Measurements from ENCODE around the gene ALK. TPM values are rescaled to one million over a fixed set of nuclear protein-coding genes. Genes with fewer than 3 reads are reported as not detected.

The ALK gene
- total RNA-seq, 1 donor from 2014 or later, result 9.6 TPM

DNA sequence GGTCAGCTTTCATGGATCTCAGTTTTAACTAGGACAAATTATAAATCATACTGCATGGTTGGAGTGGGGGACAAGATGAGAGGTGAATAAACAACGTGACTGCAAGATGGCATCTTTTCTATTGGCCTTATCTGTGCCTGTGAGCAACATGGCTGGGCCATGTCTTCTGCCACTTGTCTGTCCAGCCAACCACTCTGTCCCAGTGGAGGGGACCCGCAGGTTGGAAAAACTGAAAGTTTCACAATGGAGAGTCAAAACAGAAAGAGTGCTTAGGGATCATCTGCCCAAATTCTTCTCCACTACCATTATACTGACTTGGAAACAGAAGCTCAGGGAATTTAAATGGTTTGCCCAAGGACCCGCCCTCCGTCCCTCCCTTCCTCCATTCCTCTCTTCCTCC lies 104.1 kb downstream of the ALK start:
- no peaks in the 10 kb centered on the region for H3K4me1 Mint-ChIP-seq (ENCODE audit: low read depth, unreplicated experiment)
- no peak overlapping the region for H3K27ac Mint-ChIP-seq (ENCODE audit: unreplicated experiment)
- no peak for TF ChIP-seq CTCF (IDR thresholded peaks at IDR 0.05; ENCODE audit: partially characterized antibody, unreplicated experiment)
- H3K4me3 Mint-ChIP-seq (ENCODE audit: unreplicated experiment), result no peak overlapping the region
- no peaks in the 10 kb centered on the region for H3K36me3 Mint-ChIP-seq (ENCODE audit: unreplicated experiment)
- no peaks in the 10 kb centered on the region for H3K9me3 Mint-ChIP-seq (ENCODE audit: unreplicated experiment)
- H3K27me3 Mint-ChIP-seq (ENCODE audit: unreplicated experiment), result no peaks in the 10 kb centered on the region
- no peak for DNase-seq

DNA sequence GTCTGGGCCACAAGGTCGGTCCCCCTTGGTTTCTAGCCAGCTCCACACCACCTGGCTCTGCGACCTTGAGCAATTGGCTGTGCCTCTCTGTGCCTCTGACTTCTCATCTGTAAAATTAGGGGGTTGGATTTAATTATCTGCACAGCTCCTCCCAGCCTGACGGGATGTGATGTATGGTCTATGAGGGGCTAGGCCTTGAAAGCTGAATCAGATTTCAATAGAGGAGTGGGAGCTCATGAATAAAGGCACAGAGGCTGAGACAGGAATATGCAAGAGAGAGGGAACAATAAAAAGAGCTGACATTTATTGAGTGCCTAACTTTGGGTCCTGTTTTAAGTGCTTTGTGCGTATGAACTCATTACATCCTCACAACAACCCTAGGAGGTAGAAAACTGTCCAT lies 104.7 kb downstream of the ALK start:
- H3K4me3 Mint-ChIP-seq (ENCODE audit: unreplicated experiment), result no peak overlapping the region
- H3K36me3 Mint-ChIP-seq (ENCODE audit: unreplicated experiment), result no peaks in the 10 kb centered on the region
- TF ChIP-seq CTCF (IDR thresholded peaks at IDR 0.05; ENCODE audit: partially characterized antibody, unreplicated experiment), result no peak
- no peaks in the 10 kb centered on the region for H3K27me3 Mint-ChIP-seq (ENCODE audit: unreplicated experiment)
- H3K27ac Mint-ChIP-seq (ENCODE audit: unreplicated experiment), result no peak overlapping the region
- no peak for DNase-seq
- no peaks in the 10 kb centered on the region for H3K4me1 Mint-ChIP-seq (ENCODE audit: low read depth, unreplicated experiment)
- H3K9me3 Mint-ChIP-seq (ENCODE audit: unreplicated experiment), result no peaks in the 10 kb centered on the region

- peaks cover 1% of the 10 kb centered on the region for H3K27me3 Mint-ChIP-seq (ENCODE audit: unreplicated experiment)
- no peak for DNase-seq
- no peaks in the 10 kb centered on the region for H3K36me3 Mint-ChIP-seq (ENCODE audit: unreplicated experiment)
- no peaks in the 10 kb centered on the region for H3K4me1 Mint-ChIP-seq (ENCODE audit: low read depth, unreplicated experiment)
- no peak for TF ChIP-seq CTCF (IDR thresholded peaks at IDR 0.05; ENCODE audit: partially characterized antibody, unreplicated experiment)
- no peaks in the 10 kb centered on the region for H3K9me3 Mint-ChIP-seq (ENCODE audit: unreplicated experiment)
- no peak overlapping the region for H3K4me3 Mint-ChIP-seq (ENCODE audit: unreplicated experiment)
- H3K27ac Mint-ChIP-seq (ENCODE audit: unreplicated experiment), result no peak overlapping the region
Measured at GRCh38 chr2:29811378-29811777, 110.0 kb downstream of the ALK start.

DNA sequence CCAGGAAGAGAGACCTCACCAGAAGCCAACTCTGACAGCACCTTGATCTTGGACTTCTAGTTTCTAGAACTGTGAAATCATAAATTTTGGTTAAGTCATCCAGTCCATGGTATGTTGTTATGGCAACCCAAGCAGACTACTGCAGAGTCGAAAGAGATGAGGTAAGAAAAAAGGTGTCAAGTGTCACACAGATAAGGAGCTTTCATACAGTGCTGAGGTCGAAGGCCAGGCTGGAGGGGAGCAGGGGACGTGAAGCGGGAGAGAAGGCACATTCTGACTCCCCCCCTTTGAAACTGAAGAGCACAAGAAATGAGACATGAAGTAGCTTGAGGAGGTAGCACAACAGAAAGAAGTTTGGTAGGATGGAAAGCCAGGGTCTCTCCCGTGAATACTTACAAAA lies 110.4 kb downstream of the ALK start:
- no peaks in the 10 kb centered on the region for H3K9me3 Mint-ChIP-seq (ENCODE audit: unreplicated experiment)
- peaks cover 3% of the 10 kb centered on the region for H3K27me3 Mint-ChIP-seq (ENCODE audit: unreplicated experiment)
- H3K27ac Mint-ChIP-seq (ENCODE audit: unreplicated experiment), result no peak overlapping the region
- H3K4me1 Mint-ChIP-seq (ENCODE audit: low read depth, unreplicated experiment), result no peaks in the 10 kb centered on the region
- DNase-seq, result no peak
- no peak for TF ChIP-seq CTCF (IDR thresholded peaks at IDR 0.05; ENCODE audit: partially characterized antibody, unreplicated experiment)
- H3K36me3 Mint-ChIP-seq (ENCODE audit: unreplicated experiment), result no peaks in the 10 kb centered on the region
- no peak overlapping the region for H3K4me3 Mint-ChIP-seq (ENCODE audit: unreplicated experiment)

DNA sequence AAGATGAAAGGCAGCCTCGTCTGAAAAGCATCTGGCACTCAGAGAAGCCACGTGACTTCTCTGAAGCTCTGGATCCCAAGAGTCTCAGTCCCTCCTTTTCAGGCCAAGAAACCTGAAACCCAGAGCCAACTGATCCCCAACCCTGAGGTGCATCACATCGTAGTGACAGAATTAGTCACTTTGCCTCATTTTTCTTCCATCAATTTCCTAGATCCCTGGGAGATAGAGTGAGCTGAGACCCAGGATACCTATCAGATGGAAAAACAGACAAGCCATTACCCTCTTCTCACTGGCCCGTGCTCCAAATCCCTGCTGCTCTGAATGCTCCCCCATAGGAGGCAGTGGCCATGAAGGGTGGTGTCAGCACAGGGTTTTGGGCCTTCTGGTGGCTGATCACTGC lies 113.1 kb downstream of the ALK start:
- no peak for TF ChIP-seq CTCF (IDR thresholded peaks at IDR 0.05; ENCODE audit: partially characterized antibody, unreplicated experiment)
- no peak for DNase-seq
- no peaks in the 10 kb centered on the region for H3K4me1 Mint-ChIP-seq (ENCODE audit: low read depth, unreplicated experiment)
- H3K4me3 Mint-ChIP-seq (ENCODE audit: unreplicated experiment), result no peak overlapping the region
- peaks cover 6% of the 10 kb centered on the region for H3K36me3 Mint-ChIP-seq (ENCODE audit: unreplicated experiment)
- no peaks in the 10 kb centered on the region for H3K9me3 Mint-ChIP-seq (ENCODE audit: unreplicated experiment)
- no peak overlapping the region for H3K27ac Mint-ChIP-seq (ENCODE audit: unreplicated experiment)
- peaks cover 3% of the 10 kb centered on the region for H3K27me3 Mint-ChIP-seq (ENCODE audit: unreplicated experiment)

Data from glutamatergic neuron (in vitro differentiated cells).